Cardiac fibroblast (primary cell): ENCODE measurements around the gene EMC8.
A peak's percentile ranks its signal among the peaks of the same experiment; 100 is the strongest.
"Not testable (repeated sequence)": the region's sequence is repeated elsewhere in the genome, so short reads cannot be mapped to it uniquely, and the experiment has no call there.

ENCODE experiments used
- DNase-seq, 2 donors: peaks; one replicate each; pipeline versions ENCODE4 v3.0.0 to v3.0.0-alpha.2; 2010; ENCODE audit warnings: low read depth in 2 of 2
- H3K4me3 ChIP-seq, 2 donors: replicated peaks in 1 of 2; 1 replicate in 1 of 2; 2 replicates in 1 of 2; pipeline ENCODE4 v1.5.1; 2011; ENCODE audit warnings: low read depth in 2 of 2, low read length in 2 of 2, mild to moderate bottlenecking in 2 of 2, moderate library complexity in 1 of 2
- TF ChIP-seq, protein P1 (sequence below): IDR thresholded peaks from one replicate; pipeline ENCODE4 v1.5.1; 2011; ENCODE audit warnings: low read depth, mild to moderate bottlenecking, low read length, inconsistent platforms

Gene EMC8

GRCh38 chr16:85822145-85822544 lies 22.8 kb upstream of the EMC8 start:
- no peak overlapping the region for H3K4me3 ChIP-seq
- no peak for DNase-seq
- TF ChIP-seq, protein P1, sequence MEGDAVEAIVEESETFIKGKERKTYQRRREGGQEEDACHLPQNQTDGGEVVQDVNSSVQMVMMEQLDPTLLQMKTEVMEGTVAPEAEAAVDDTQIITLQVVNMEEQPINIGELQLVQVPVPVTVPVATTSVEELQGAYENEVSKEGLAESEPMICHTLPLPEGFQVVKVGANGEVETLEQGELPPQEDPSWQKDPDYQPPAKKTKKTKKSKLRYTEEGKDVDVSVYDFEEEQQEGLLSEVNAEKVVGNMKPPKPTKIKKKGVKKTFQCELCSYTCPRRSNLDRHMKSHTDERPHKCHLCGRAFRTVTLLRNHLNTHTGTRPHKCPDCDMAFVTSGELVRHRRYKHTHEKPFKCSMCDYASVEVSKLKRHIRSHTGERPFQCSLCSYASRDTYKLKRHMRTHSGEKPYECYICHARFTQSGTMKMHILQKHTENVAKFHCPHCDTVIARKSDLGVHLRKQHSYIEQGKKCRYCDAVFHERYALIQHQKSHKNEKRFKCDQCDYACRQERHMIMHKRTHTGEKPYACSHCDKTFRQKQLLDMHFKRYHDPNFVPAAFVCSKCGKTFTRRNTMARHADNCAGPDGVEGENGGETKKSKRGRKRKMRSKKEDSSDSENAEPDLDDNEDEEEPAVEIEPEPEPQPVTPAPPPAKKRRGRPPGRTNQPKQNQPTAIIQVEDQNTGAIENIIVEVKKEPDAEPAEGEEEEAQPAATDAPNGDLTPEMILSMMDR: no peak

DNA sequence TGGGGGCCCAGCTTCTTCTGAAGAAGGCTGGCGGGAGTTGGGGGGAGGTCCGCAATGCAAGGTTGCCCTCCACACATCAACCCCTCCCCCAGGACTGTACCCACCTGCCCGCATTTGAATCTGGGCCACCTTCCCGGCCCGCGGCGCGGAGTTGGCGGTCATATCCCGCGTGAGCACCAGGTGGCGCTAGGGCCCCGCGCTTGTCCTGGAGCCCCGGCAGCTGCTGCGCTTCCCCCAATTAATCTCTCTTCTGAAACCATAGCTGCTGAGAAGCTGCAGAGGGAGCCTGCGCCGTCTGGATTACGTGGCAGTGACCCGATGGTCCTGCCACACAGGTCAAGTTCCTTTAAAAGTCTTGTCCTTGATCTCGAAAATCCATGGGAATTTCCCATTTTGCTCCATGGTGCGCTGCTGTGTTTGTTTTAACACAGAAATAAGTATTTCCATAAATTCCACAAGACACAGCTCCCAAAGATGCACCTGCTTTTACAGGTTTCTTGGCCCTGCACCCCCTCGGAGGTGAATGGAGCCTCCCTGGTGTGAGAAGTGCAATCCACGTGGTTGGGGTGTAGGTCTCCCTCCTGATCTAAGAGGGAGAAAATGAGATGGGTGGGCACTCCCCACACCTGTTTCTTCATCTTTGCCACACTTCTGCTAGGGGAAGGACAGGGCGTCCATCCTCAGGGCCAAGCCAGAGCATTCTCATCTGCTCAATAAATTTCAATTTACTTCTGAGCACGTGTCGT lies 22.2 kb upstream of the EMC8 start:
- TF ChIP-seq, protein P1: peak; percentile 90
- DNase-seq: peak; percentile 79 to 81

DNA sequence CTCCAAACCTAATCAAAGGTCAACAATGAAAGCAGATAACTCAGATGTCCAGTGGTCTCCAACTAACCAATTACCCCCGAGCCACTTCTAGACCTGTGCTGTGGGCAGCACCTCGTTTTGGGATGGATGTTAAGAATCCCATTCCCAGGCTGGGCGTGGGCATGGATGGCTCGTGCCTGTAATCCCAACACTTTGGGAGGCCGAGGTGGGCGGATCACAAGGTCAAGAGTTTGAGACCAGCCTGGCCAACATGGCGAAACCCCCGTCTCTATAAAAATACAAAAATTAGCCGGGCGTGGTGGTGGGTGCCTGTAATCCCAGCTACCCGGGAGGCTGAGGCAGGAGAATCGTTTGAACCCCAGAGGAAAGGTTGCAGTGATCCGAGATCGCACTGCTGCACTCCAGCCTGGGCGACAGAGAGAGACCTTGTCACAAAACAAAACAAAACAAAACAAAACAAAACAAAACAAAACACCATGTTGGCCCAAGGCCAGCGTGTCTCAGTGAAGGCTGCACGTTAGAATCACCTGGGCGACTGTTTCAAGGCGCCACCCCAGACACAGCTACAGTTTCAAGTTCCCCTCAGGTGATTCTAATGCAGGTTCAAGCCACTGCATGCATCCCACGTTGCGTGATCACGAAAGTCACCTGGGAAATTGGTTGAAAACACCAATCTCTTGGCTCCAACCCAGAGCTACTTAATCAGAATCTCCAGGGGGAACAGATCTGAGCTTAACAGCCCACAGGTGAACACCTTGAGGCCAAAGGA lies 21.4 kb upstream of the EMC8 start:
- TF ChIP-seq, protein P1: no peak
- H3K4me3 ChIP-seq: no peak overlapping the region
- no peak for DNase-seq

More for the DNA sequence above, 22.2 kb upstream of the EMC8 start:
- no peak overlapping the region for H3K4me3 ChIP-seq

- DNase-seq: peak in 1 of 2 donors; percentile 14
- TF ChIP-seq, protein P1: no peak
- no peak overlapping the region for H3K4me3 ChIP-seq
Measured at GRCh38 chr16:85819771-85820170, 20.4 kb upstream of the EMC8 start.

DNA sequence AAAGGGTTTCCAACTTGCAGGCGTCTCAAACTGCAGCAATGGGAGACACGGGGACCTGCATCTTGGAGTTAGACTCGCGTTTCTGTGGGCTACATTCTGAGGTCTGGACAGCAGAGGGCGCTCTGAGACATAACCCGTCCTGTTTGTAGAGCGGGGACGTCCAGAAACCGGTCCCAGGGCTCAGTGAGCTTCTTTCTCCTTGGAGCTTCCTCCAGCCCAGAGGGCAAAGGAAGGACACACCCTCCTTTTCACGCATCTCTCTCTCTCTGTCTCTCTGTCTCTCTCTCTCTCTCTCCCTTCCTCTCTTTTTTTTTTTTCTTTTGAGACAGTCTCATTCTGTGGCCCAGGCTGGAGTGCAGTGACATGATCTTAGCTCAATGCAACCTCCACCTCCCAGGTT lies 19.9 kb upstream of the EMC8 start:
- H3K4me3 ChIP-seq: no peak overlapping the region
- peak; percentile 83 to 85 for DNase-seq
- TF ChIP-seq, protein P1: peak; percentile 83

GRCh38 chr16:85817195-85817594 lies 17.9 kb upstream of the EMC8 start:
- DNase-seq, H3K4me3 ChIP-seq: not testable (repeated sequence)

GRCh38 chr16:85816159-85816558 lies 16.8 kb upstream of the EMC8 start:
- no peak for DNase-seq
- TF ChIP-seq, protein P1: no peak
- no peak overlapping the region for H3K4me3 ChIP-seq
